ENCODE results near the gene SNX7.

SNX7 gene

DNA sequence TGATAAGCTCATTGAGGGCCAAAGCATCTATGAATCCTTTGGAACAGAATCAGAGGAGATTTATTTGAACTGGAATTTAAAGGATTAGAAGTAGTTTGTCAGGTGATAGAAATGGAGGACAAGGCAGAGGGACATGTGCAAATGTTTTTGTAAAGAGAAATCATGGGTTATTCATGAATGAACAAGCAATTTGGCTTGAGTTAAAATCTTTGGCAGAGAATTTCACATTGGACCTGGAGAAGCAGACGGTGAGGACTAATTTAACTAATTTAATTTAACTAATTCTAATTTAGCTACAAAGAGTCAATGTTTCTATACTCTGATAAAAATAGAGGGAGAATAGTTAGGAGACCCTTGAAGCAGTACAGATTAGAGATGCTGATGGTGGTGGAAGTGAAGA is 36.3 kb downstream of the SNX7 start:
- FAIRE-seq, result no peak

DNA sequence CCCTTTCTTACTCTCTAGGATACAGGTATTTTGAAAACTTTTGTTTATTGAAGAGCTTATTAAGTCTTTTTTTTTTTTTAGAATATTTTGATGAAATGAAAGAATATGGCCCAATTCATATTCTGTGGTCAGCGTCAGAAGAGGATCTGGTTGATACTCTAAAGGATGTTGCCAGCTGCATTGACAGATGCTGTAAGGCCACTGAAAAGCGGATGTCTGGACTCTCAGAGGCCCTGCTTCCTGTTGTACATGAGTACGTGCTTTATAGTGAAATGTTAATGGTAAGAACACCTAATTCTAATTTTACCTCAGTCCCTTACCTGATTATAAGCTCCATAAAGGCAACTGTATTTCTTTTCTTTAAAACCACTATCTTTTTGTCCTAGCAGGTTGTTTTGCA is 37.1 kb downstream of the SNX7 start:
- FAIRE-seq, result no peak

DNA sequence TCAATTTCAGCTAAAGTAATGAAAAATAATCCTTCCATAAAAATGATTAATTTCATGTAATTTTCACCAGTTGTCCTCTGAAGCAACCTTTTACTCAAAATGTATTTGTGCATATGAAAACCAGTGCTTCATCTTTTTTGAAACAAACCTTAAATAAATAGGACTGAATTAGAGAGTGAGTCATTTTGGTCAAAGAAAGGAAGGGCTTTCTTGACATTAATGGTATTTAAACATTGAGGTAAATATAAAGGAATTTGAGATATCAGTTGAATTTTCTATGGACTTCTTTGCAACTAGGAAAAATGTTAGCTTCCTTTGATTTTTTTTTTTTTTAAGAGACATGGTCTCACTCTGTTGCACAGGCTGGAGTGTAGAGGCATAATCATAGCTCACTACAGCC is 38.7 kb downstream of the SNX7 start:
- FAIRE-seq, result no peak

DNA sequence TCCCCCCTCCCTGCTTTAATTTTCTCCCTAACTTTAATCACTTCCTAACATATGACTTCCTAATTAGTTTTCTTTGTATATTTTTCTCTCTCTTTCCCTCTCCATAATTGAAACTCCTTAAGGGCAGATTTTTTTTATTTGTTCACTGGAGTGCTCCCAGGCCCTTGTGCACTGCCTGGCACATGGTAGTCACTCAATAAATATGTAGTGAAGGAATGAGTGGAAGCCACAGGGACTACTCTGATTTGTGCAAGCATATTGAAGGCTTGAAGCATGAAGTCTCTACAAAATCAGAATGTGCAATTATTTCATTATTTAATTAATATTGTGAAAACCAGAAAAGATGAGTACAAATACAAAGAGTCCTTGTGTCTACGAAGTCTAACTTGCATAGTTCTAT is 41.5 kb downstream of the SNX7 start:
- no peak for FAIRE-seq

DNA sequence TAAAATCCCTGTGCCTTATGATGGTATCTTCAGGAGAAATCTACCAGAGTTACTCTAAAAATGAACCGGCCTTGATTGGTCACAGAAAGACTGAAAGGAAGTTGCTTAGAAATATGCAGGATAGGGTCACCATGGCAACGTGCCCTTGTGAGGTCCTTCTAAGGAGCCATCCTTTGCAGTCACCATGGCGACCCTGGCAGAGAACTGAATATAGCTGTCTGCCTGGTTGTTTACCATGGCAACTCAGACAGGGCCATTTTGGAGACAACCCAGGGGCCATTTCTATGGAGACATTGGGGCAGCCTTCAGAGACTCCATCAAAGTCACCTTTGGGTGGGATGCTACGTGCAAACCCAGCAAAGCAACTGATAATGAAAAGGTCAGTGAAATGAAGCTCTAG is 43.0 kb downstream of the SNX7 start:
- no peak for FAIRE-seq

DNA sequence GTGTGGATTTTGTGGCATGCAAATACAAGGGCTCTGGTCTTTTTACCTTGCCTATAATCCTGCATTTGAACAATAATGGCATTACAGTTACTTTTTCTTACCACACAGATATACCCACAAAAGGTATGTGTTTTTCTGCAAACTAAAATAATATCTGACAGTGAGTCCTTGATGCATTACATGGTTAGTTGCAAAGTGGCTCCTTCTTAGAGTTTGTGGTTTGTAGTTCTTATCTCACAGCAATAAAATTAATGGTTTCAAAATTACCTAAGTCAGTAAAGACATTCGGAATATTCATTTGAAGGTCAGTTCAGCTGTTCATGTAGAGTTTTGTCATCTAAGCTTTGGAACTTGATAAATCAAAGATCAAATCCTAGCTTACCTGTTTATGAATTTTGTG is 43.5 kb downstream of the SNX7 start:
- no peak for FAIRE-seq

DNA sequence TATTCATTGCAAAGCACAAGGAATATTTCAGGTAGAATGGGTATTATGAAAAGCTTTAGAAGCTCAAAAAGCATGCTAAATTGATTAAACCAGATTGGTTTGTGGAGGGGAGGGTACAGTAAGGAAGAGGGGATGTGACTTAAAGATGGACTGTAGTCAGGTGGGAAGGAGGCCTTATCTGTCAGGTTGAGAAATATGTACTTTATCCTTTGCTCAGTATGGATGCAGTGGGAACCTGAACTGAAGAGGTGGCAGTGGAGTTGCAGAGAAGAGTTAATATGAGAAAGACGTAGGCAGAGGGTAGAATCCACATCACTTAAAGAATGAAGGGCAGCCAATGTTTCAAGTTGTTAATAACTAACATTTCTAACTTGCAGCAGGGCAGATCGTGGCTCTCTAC is 44.1 kb downstream of the SNX7 start:
- FAIRE-seq, result no peak

DNA sequence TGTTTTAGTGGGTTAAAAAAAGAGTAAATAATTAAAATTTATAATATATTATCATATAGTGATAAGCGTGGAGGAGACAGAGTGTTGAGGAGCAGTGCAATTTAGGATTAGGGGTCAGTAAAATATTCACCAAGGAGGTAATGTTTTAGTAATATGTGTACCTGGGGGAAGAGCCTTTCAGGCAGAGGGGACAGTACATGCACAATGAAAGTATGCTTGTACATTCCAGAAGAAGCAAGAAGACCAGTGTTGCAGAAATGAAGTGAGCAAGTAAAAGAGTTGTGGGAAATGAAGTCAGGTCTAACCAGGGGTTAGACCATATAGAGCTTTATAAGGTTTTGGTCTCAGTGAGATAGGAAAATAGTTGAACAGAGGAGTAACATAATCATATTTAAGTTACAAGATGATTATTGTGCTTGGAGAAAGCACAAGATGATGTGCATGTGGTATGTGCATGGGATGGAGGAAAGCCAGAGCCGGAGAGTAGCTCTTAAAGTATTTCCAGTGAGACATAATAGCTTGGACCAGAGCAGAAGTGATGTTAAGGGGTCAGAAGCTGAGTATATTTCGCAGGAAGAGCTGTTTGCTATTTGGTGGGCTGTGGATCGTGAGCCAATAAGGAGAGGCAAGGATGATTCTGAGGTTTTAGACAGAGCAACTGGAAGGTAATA is 44.8 kb downstream of the SNX7 start:
- FAIRE-seq, result no peak

DNA sequence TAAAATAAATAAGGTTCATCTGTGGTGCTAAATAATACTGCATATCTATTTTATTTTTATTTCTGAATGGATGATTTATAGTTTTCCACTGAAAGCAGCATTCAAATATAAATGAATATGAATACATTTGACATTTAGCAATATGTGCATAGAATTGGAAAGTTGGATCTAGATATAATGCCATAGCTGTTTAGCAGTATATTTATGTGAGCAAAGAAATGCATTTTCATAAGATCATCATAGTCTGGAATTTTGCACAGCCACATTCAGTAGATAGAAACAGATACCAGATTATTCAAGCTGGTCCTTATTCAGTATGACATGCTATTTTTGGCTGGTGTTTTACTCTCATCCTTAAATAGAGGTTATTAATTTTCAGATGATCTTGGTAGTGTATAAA is 46.0 kb downstream of the SNX7 start:
- no peak for FAIRE-seq

DNA sequence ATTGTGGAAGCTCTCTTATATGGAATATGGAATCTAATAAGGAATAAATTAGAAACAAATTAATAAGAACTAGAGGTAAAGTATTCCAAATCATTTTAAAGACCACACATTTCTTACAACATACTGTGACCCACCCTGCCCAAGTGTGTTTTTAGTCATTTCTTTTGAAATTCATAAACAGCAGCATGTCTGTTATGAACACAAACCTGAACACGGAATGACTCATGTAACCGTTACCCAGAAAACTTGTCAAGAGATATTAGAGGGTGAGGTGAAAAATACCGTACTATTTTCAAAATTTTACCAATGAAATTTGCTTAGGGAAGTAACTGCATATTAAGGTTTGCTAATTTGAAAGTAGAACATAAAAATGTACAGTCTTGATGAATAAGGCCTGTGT is 48.4 kb downstream of the SNX7 start:
- FAIRE-seq, result no peak

DNA sequence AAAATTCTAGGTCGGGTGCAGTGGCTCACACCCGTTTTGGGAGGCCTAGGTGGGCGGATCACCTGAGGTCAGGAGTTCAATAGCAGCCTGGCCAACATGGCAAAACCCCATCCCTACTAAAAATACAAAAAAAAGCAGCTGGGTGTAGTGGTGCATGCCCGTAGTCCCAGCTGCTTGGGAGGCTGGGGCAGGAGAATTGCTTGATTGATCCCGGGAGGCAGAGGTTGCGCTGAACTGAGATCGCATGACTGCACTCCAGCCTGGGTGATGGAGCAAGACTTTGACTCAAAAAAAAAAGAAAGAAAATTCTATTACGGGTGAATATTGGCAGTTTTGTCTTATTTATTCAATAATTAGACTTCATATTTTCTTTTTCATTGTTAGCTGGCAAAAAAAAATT is 62.1 kb downstream of the SNX7 start:
- no peak for FAIRE-seq

DNA sequence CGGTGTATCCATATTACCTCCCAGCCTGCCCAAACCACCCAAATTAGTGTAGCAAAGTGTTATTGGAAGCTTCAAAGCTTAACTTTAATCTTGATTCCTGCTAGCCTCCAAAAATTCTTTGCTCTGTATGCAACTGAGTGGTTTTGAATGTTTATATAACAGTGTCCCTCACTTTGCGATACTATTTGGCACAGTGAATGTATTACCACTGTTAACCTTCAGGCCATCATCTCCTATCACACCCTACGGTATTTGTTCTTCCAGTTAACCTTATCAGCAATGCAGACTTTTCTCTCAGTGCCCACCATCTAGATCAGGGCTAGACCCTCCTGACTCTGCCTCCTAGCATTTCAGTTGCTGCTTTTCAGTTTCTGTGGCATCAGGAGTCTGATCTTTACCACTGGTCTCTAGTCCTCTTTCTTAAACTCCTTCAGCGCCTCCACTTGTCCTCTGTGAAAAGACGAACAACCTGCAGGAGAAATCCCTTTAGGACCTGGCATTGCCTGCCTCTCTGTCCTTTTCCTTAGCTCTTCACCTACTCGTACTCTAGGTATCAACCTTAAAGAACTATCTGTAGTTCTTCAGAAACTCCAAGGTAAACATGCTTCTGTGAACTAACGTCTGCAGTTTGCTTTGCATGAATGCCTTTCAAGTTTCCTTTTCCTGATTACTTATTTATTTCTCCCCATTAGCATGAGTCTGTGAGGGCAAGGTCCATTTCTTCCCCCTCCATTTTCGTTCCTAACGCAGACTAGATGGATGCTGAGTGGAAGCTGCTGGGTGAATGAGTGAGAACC is 71.7 kb downstream of the SNX7 start:
- FAIRE-seq, result no peak

DNA sequence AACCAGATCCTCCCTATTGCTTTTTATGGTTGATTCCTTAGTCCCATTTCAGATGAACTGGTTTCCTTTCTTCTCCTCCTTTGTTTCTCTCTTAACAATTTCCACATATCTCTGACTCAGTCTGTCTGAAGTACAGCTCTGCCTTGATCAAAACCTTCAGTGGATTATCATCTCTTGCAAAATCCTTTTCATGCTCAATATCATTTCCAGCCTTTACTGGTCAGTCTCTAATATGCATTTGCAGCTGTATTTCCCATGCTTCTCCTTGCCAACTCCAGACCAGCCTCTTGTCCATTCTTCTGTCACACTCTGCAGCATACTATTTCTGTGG is 72.2 kb downstream of the SNX7 start:
- no peak for FAIRE-seq

DNA sequence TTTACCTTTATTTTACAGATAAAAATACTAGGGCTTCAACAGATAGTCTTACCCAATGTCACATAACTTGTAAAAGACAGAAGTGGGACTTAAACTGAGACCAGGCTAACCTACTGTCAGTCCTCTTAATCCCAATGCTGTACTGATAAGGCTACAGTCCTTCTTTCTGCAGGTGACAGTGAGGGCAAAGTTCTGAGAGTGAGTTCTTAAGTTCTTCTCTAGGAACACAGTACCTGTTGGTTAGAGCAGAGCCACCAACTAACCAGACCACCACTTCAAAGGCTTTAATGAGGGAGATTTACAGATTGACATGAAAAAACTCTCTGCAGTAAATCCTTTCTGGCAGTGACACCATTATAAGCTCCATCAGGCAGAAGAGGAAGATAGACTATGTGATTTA is 74.2 kb downstream of the SNX7 start:
- no peak for FAIRE-seq

DNA sequence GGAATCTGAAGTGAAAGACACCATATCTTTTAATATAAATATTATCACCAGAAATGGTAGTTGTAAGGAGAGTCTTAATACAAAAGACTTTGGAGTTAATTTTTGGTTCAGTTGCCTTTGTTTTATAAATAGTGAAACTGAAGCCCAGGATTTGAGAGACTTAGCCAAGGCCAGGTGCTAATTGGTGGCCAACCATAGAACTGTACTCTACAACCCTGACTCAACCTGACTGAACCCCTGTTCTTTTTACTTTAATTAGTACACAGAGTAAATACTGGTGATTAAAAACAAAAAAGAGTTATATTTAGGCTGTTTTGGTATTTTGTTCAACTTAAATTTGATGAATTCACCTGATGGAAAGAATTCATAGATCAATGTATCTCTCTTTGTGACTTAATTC is 76.3 kb downstream of the SNX7 start:
- FAIRE-seq, result no peak

DNA sequence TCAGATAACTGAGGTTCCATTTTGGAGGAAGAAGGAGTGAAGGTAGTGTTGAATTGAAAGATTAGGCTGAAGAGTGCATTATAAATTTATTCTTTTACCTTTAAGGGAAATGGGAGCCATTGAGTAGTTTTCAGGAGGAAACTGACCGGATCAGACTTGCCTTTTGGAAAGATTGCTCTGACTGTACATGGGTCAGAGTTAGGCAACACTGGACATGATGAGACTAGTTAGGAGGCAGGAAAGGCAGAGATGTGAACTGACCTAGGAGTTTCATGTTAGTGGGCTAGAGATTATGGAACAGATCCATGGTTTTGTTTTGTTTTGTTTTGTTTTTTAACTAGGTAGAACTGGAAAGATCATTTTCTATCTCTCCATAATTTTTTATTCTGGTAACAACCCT is 78.2 kb downstream of the SNX7 start:
- FAIRE-seq, result no peak

DNA sequence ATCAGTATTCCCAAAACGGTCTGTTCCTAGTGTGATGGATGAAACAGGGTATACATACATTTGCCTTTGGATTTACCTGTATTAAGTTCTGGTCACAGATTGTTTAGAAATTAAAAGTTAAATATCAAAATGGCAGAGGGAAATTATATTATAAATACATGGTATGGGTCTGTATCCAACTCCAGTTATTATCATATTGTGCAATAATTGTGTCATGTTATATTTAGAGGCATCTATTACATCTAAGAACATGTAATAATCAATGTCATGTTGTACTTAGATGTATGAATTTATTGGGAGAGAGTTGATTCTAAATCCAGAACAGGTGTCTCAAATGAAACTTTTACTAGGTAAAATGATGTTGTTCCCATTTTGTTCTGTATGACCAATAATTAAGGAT is 79.6 kb downstream of the SNX7 start:
- FAIRE-seq, result no peak

DNA sequence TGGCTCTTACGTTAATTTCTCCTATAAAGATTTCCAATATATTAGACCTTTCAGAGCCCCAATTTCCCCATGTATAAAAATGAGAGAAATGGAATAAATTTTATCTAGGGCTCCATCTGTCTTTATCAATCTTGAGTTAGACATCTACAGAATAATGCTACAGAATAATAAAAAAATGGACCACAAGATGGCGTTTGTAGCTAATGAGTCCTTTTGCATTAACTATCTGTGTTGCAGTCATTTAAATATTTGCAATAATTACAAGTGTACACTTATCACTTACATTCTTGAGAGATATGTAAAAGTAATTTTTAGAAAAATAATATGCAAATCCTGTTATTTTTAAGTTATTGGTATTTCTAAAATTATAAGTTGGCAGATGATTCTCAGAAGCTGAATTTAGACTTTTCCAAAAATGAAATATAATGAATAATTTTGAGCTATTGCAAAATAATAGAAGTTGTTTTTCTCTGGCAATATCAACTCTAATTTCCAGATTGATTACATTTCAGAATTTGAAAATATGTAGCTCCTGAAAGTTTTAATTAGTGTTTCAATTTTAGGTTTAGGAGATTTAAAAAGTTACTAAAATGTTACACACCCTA is 87.7 kb downstream of the SNX7 start:
- peak; percentile 91 for FAIRE-seq

DNA sequence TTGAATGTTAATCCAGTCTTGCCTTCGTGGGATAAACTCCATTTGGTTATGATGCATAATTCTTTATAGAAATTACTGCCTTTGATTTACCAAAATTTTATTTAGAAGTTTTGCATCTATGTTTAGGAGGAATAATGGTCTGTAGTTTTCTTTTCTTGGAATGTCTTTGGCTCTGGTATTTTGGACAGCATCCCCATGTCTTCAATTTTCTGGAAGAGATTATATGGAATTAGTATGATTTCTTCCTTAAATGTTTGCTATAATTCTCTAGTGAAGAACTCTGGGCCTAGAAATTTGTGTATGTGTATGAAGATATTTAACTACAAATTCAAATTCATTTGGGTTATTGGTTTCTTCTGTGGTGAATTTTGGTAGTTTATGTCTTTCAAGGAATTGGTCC is 92.7 kb downstream of the SNX7 start:
- no peak for FAIRE-seq

DNA sequence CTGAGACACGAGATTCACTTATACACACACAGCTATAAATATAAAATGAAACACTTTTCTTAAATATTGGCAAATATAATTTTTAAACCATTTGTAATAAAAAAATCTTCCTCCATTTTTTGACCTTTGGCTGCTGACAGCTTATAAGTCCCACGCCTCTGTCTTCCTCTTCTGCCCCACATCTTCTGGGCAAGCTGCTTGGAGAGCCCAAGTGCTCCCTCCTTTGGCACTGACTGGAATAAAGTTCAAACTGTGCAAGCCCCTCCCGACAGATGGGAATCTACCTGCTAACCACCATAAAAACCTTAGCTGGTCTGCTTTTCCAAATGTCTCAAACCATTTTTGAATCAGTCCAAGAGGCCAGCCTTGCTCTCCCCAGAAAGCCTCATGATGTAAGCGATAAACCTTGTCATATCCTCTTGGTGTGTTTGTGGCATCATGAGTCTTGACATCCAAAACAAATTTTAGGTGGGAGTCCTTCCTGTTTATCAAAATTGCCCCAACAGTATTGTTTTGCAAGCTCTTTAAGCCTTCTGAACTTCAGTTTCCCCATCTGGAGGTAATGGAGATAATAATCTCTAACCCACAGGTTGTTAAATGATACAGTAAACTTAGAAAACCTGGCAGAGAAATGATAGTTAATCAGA is 99.8 kb downstream of the SNX7 start:
- FAIRE-seq, result no peak

DNA sequence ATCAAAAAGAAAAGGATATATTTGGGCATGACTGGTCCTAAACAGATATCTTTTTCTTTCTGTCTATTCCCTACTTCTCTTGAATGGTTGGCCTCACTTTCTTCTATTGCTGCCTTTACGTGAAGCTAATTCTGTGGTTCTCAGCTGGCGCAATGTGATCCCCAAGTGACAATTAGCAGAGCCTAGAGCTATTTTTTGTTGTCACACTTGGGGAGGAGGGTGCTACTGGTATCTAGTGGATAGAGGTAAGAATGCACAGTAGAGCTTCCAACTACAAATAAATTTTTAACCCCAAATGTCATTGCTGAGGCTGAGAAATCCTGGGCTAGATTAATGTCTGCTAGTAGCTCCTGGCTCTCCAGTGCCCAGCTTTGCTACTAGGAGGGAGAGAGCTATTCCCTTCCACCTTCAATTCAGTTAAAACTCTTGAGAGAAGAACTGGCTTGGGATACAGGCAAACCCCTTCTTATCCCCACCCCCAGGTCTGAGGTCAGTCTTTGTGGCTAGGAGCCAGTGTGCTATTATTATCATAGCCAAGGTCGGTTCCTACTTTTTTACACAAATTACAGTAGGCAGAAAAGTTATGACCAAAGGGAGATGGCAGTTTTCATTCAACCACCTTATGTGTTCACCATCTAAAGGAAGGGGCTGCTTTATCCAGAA is 102.1 kb downstream of the SNX7 start:
- FAIRE-seq, result no peak

DNA sequence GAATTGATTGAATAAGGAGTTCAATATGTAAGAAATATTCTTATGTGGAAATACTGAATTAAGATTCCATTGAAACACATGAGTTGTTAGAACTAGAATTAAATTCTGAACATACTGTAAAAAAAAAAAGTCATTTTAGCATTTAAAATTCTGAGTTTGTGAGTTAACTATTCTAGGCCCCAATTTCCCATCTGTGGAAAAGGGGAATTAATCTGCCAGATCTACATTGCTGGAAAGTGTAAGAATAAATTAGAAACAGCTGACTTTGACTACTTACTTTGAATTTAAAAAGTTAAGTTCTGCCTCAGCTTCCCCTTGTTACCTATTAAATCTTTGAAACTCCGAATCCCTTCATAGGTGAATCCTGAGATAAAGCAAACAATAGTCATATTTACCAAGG is 103.0 kb downstream of the SNX7 start:
- FAIRE-seq, result no peak

DNA sequence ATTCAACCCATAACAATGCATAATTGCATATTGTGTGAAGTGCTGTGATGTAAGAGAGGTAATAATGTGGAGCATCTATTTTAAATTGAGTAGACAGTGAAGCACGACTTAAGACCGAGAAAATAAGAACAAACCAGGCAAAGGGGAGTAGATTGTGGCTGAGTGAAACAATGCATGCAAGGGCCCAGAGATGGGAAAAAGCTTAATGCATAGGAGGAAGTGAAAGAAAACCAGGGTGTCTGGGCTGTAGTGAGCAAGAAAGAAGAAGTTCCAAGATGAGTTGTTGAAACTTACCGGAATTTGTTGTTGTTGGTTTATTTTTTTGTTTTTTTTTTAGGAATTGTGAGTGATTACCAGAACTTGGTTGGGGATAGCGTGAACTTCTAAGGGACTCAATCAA is 104.7 kb downstream of the SNX7 start:
- FAIRE-seq, result no peak

DNA sequence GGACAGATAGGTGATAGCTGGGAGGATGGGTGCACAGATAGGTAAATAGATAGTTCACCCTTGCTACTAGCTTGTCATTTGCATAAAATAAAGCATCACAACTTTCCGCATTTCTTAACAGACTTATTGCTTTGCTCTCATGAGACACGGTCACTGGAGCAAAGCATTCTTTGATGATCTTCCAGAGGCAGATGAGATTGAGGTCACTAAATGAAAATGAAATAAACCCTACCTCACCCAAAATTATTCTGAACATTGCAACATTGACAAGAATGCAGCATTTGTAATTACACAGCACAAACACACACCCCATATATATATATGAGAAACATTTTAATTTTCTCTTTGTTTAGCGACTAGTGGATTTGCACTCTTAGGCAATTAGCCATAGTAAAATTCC is 107.6 kb downstream of the SNX7 start:
- FAIRE-seq, result no peak
